H9 (cell line): ENCODE data around the gene TMEM169. TPM values are rescaled to one million over a fixed set of nuclear protein-coding genes. Genes with fewer than 3 reads are reported as not detected.
"Not testable (repeated sequence)": the region's sequence is repeated elsewhere in the genome, so short reads cannot be mapped to it uniquely, and the experiment has no call there.

Experiments used
- DNase-seq: peaks from one replicate; pipeline ENCODE4 v3.0.0-alpha.2; 2017
- H2AFZ ChIP-seq: one replicate; pipeline ENCODE4 v1.6.1; 2013; ENCODE audit warnings: mild to moderate bottlenecking, low read length, control low read depth, moderate library complexity
- H2AK5ac ChIP-seq: 2 replicates; pipeline ENCODE4 v1.6.1; 2013; ENCODE audit warnings: low read length, control low read depth, mixed read lengths; ENCODE audit not compliant: insufficient read length
- H2BK120ac ChIP-seq: one replicate; pipeline ENCODE4 v1.6.1; 2013; ENCODE audit warnings: low read depth, mild to moderate bottlenecking, low read length, control low read depth, inconsistent platforms; ENCODE audit not compliant: poor library complexity, severe bottlenecking
- H2BK12ac ChIP-seq: 2 replicates; pipeline ENCODE4 v1.6.1; 2013; ENCODE audit warnings: low read length, control low read depth, mixed read lengths, low read depth; ENCODE audit not compliant: insufficient read length
- H2BK15ac ChIP-seq: 2 replicates; pipeline ENCODE4 v1.6.1; 2013; ENCODE audit warnings: low read depth, low read length, control low read depth
- H2BK20ac ChIP-seq: one replicate; pipeline ENCODE4 v1.6.1; 2013; ENCODE audit warnings: low read depth, mild to moderate bottlenecking, low read length, control low read depth, inconsistent platforms; ENCODE audit not compliant: poor library complexity, severe bottlenecking
- H2BK5ac ChIP-seq: 2 replicates; pipeline ENCODE4 v1.6.1; 2013; ENCODE audit warnings: low read length, control low read depth, mixed read lengths; ENCODE audit not compliant: insufficient read length
- H3K14ac ChIP-seq: 2 replicates; pipeline ENCODE4 v1.6.1; 2013; ENCODE audit warnings: low read length, control low read depth; ENCODE audit not compliant: insufficient read depth
- H3K18ac ChIP-seq: 2 replicates; pipeline ENCODE4 v1.6.1; 2013; ENCODE audit warnings: low read depth, mild to moderate bottlenecking, mixed read lengths, low read length, control low read depth; ENCODE audit not compliant: insufficient read length
- H3K23ac ChIP-seq: 2 replicates; pipeline ENCODE4 v1.6.1; 2013; ENCODE audit warnings: low read length, control low read depth, mixed read lengths, low read depth; ENCODE audit not compliant: insufficient read length
- H3K23me2 ChIP-seq: 2 replicates; pipeline ENCODE4 v1.6.1; 2013; ENCODE audit warnings: low read depth, mild to moderate bottlenecking, mixed read lengths, low read length, control low read depth; ENCODE audit not compliant: insufficient read length, poor library complexity, severe bottlenecking
- H3K27ac ChIP-seq: 2 replicates; pipeline ENCODE4 v1.5.1; 2013; ENCODE audit warnings: low read length, control low read depth, mixed read lengths, low read depth; ENCODE audit not compliant: insufficient read length
- H3K27me3 ChIP-seq: 2 replicates; pipeline ENCODE4 v1.6.1; 2013; ENCODE audit warnings: low read length, control low read depth, inconsistent platforms; ENCODE audit not compliant: insufficient read depth
- H3K4ac ChIP-seq: 2 replicates; pipeline ENCODE4 v1.6.1; 2013; ENCODE audit warnings: low read depth, mild to moderate bottlenecking, control low read depth, inconsistent platforms, low read length, moderate library complexity
- H3K4me1 ChIP-seq: 2 replicates; pipeline ENCODE4 v1.6.1; 2013; ENCODE audit warnings: low read length, control low read depth, inconsistent platforms; ENCODE audit not compliant: insufficient read depth
- H3K4me2 ChIP-seq: 2 replicates; pipeline ENCODE4 v1.6.1; 2013; ENCODE audit warnings: low read length, control low read depth, mixed read lengths; ENCODE audit not compliant: insufficient read length, insufficient read depth
- H3K56ac ChIP-seq: 2 replicates; pipeline ENCODE4 v1.6.1; 2013; ENCODE audit warnings: low read depth, mild to moderate bottlenecking, mixed read lengths, low read length, control low read depth; ENCODE audit not compliant: insufficient read length
- H3K79me1 ChIP-seq: 2 replicates; pipeline ENCODE4 v1.6.1; 2013; ENCODE audit warnings: low read depth, mild to moderate bottlenecking, moderate library complexity, low read length, control low read depth, inconsistent platforms; ENCODE audit not compliant: insufficient read depth, poor library complexity, severe bottlenecking
- H3K79me2 ChIP-seq: 2 replicates; pipeline ENCODE4 v1.6.1; 2013; ENCODE audit warnings: low read length, control low read depth, inconsistent platforms; ENCODE audit not compliant: insufficient read depth
- H3K9ac ChIP-seq: 2 replicates; pipeline ENCODE4 v1.6.1; 2013; ENCODE audit warnings: low read length, control low read depth, mixed read lengths; ENCODE audit not compliant: insufficient read length; ENCODE audit errors: extremely low read depth
- H3K9me3 ChIP-seq: one replicate; pipeline ENCODE4 v1.6.1; 2013; ENCODE audit warnings: low read depth, low read length, inconsistent platforms; ENCODE audit not compliant: control insufficient read depth
- H3T11ph ChIP-seq: one replicate; pipeline ENCODE4 v1.6.1; 2013; ENCODE audit warnings: mild to moderate bottlenecking, low read length, control low read depth, inconsistent platforms
- H4K20me1 ChIP-seq: one replicate; pipeline ENCODE4 v1.6.1; 2013; ENCODE audit not compliant: control insufficient read depth, insufficient read length, insufficient read depth
- H4K5ac ChIP-seq: 2 replicates; pipeline ENCODE4 v1.6.1; 2013; ENCODE audit warnings: low read depth, mild to moderate bottlenecking, mixed read lengths, low read length, control low read depth; ENCODE audit not compliant: insufficient read length
- H4K8ac ChIP-seq: replicated peaks from 2 replicates; pipeline ENCODE4 v1.6.1; 2013; ENCODE audit warnings: low read length, control low read depth, mixed read lengths, low read depth; ENCODE audit not compliant: insufficient read length
- H4K91ac ChIP-seq: 2 replicates; pipeline ENCODE4 v1.6.1; 2013; ENCODE audit warnings: low read depth, mild to moderate bottlenecking, moderate library complexity, mixed read lengths, low read length, control low read depth; ENCODE audit not compliant: insufficient read length
- H3K27ac Mint-ChIP-seq, 3 experiments: 2 replicates in 2 of 3; 3 replicates in 1 of 3; pipeline ENCODE4 v1.8.0; 2020 to 2021; ENCODE audit warnings: mixed read lengths in 3 of 3, mild to moderate bottlenecking in 1 of 3, moderate library complexity in 1 of 3
- H3K27me3 Mint-ChIP-seq: 2 replicates; pipeline ENCODE4 v1.8.0; 2021; ENCODE audit warnings: low read depth, mild to moderate bottlenecking, moderate library complexity, mixed read lengths
- H3K36me3 Mint-ChIP-seq, 3 experiments: 2 replicates in 2 of 3; 3 replicates in 1 of 3; pipeline ENCODE4 v1.8.0; 2020 to 2021; ENCODE audit warnings: low read depth in 3 of 3, mixed read lengths in 3 of 3; ENCODE audit not compliant: insufficient read depth in 1 of 3
- H3K4me1 Mint-ChIP-seq, 2 experiments: 2 replicates each; pipeline ENCODE4 v1.8.0; 2020; ENCODE audit warnings: mixed read lengths in 2 of 2
- H3K4me3 Mint-ChIP-seq, 2 experiments: 2 replicates in 1 of 2; 3 replicates in 1 of 2; pipeline ENCODE4 v1.8.0; 2020 to 2021; ENCODE audit warnings: mild to moderate bottlenecking in 2 of 2, mixed read lengths in 2 of 2, moderate library complexity in 1 of 2
- H3K9me3 Mint-ChIP-seq, 2 experiments: 2 replicates in 1 of 2; 3 replicates in 1 of 2; pipeline ENCODE4 v1.8.0; 2020; ENCODE audit warnings: mild to moderate bottlenecking in 2 of 2, mixed read lengths in 2 of 2, moderate library complexity in 1 of 2
- CTCF ChIP-seq: fragments of 200-600 bp; sonication (generic); conservative IDR thresholded peaks from 3 replicates; pipeline ENCODE4 v1.8.0; 2021; ENCODE audit warnings: antibody characterized with exemption, mild to moderate bottlenecking
- WGBS: extraction: QIAGEN DNeasy Blood & Tissue Kit; methylation state at CpG from one replicate; pipeline ENCODE4 v1.1.7; 2013; ENCODE audit warnings: missing lambda C conversion rate, low lambda C conversion rate, mixed read lengths; ENCODE audit not compliant: insufficient read length; ENCODE audit errors: extremely low coverage; 5-methylcytosine and 5-hydroxymethylcytosine counted together
- total RNA-seq: library from RNA; stranded (reverse); gene quantifications from 2 replicates; pipeline ENCODE4 v1.2.1, GENCODE V29; 2021

TMEM169 gene
- total RNA-seq, 1 experiment from 2014 or later = 1.0 TPM

- H3K4me1 Mint-ChIP-seq = no peaks in the 10 kb centered on the region
- Histone ChIP-seq H2AK5ac (no peak overlapping the region), H3K27me3 (no peaks in the 10 kb centered on the region), H3K18ac (no peak overlapping the region), H3K27ac (no peak overlapping the region), H4K8ac (no peak overlapping the region), H3K23me2 (no peaks in the 10 kb centered on the region), H3K4ac (no peak overlapping the region), H4K91ac (no peak overlapping the region), H3K23ac (no peak overlapping the region), H3K79me2 (peaks cover 2% of the 10 kb centered on the region; the same call in 1 of the 2 replicates), H3K9me3 (no peaks in the 10 kb centered on the region), H2BK5ac (no peak overlapping the region), H3K9ac (no peak overlapping the region), H3K14ac (no peak overlapping the region), H4K5ac (no peak overlapping the region), H2AFZ (no peak overlapping the region), H2BK15ac (no peak overlapping the region), H3K4me1 (no peaks in the 10 kb centered on the region), H3K79me1 (no peaks in the 10 kb centered on the region), H2BK20ac (no peak overlapping the region), H2BK120ac (no peak overlapping the region), H3K4me2 (no peak overlapping the region), H4K20me1 (no peaks in the 10 kb centered on the region), H2BK12ac (no peak overlapping the region), H3T11ph (no peak overlapping the region), H3K56ac (no peak overlapping the region)
- peak; percentile 43 for DNase-seq
- H3K27me3 Mint-ChIP-seq = no peaks in the 10 kb centered on the region
- no peak overlapping the region for H3K4me3 Mint-ChIP-seq
- peak; percentile 63 for TF ChIP-seq CTCF
- H3K27ac Mint-ChIP-seq = no peak overlapping the region
- H3K36me3 Mint-ChIP-seq = peaks cover 55 to 84% (median 81%) of the 10 kb centered on the region in 3 experiments; a peak in 6 of 7 replicates
- no peaks in the 10 kb centered on the region for H3K9me3 Mint-ChIP-seq
These were observed 58.2 kb downstream of the TMEM169 start for GRCh38 chr2:216139884-216140283.

- WGBS = no CpG with 5 or more reads among the region's 4 CpGs
- H3T11ph ChIP-seq, H3K4me1 ChIP-seq, H3K27me3 ChIP-seq, H3K4ac ChIP-seq, H2BK120ac ChIP-seq, H3K9ac ChIP-seq, H2BK15ac ChIP-seq, H3K4me3 Mint-ChIP-seq, H4K20me1 ChIP-seq, H3K27ac ChIP-seq, H4K8ac ChIP-seq, H3K27ac Mint-ChIP-seq, H3K27me3 Mint-ChIP-seq, H2BK5ac ChIP-seq, H2AFZ ChIP-seq, H3K23ac ChIP-seq, H3K56ac ChIP-seq, H3K18ac ChIP-seq, H3K9me3 Mint-ChIP-seq, H4K5ac ChIP-seq, H3K23me2 ChIP-seq, H4K91ac ChIP-seq, H3K4me2 ChIP-seq, H2BK12ac ChIP-seq, H3K79me1 ChIP-seq, H2AK5ac ChIP-seq, H3K9me3 ChIP-seq, H3K4me1 Mint-ChIP-seq, H2BK20ac ChIP-seq, H3K79me2 ChIP-seq, DNase-seq, H3K14ac ChIP-seq: not testable (repeated sequence)
- H3K36me3 Mint-ChIP-seq = peaks cover 42 to 69% (median 66%) of the 10 kb centered on the region in 3 experiments; a peak in 6 of 7 replicates
These were observed 59.8 kb downstream of the TMEM169 start for GRCh38 chr2:216141516-216141915.
